ENCODE results near the gene ATG4D.

The ATG4D gene

GRCh38 chr19:10554760-10555609 lies 11.3 kb downstream of the ATG4D start:
- Histone ChIP-seq H3K36me3 (ENCODE audit: insufficient read depth, low read length) (peaks cover 66% of the 10 kb centered on the region), H3K4me3 (ENCODE audit: low read length) (no peak overlapping the region), H3K9me3 (replicated peaks; ENCODE audit: low read length) (no peaks in the 10 kb centered on the region), H3K4me2 (ENCODE audit: low read length) (no peak overlapping the region), H3K4me1 (ENCODE audit: control insufficient read depth, insufficient read depth, low read length) (no peaks in the 10 kb centered on the region), H3K27me3 (ENCODE audit: control insufficient read depth, insufficient read depth, low read length) (no peaks in the 10 kb centered on the region), H3K9ac (ENCODE audit: low read depth, low read length) (no peak overlapping the region)

- H3K4me1 ChIP-seq (ENCODE audit: control insufficient read depth, insufficient read depth, low read length): no peaks in the 10 kb centered on the region
- no peak overlapping the region for H3K9ac ChIP-seq (ENCODE audit: low read depth, low read length)
- H3K27me3 ChIP-seq (ENCODE audit: control insufficient read depth, insufficient read depth, low read length): no peaks in the 10 kb centered on the region
- H3K4me3 ChIP-seq (ENCODE audit: low read length): no peak overlapping the region
- peaks cover 68% of the 10 kb centered on the region for H3K36me3 ChIP-seq (ENCODE audit: insufficient read depth, low read length)
- H3K4me2 ChIP-seq (ENCODE audit: low read length): no peak overlapping the region
- no peaks in the 10 kb centered on the region for H3K9me3 ChIP-seq (replicated peaks; ENCODE audit: low read length)
Measured at GRCh38 chr19:10555610-10555973, 11.9 kb downstream of the ATG4D start.

- Histone ChIP-seq H3K9me3 (replicated peaks; ENCODE audit: low read length) (no peaks in the 10 kb centered on the region), H3K9ac (ENCODE audit: low read depth, low read length) (no peak overlapping the region), H3K27me3 (ENCODE audit: control insufficient read depth, insufficient read depth, low read length) (no peaks in the 10 kb centered on the region), H3K36me3 (ENCODE audit: insufficient read depth, low read length) (peaks cover 68% of the 10 kb centered on the region), H3K4me2 (ENCODE audit: low read length) (no peak overlapping the region), H3K4me3 (ENCODE audit: low read length) (no peak overlapping the region), H3K4me1 (ENCODE audit: control insufficient read depth, insufficient read depth, low read length) (no peaks in the 10 kb centered on the region)
Measured at GRCh38 chr19:10557603-10558197, 14.0 kb downstream of the ATG4D start.

- Histone ChIP-seq H3K27me3 (ENCODE audit: control insufficient read depth, insufficient read depth, low read length) (no peaks in the 10 kb centered on the region), H3K4me3 (ENCODE audit: low read length) (no peak overlapping the region), H3K9me3 (replicated peaks; ENCODE audit: low read length) (no peaks in the 10 kb centered on the region), H3K4me1 (ENCODE audit: control insufficient read depth, insufficient read depth, low read length) (peaks cover 8% of the 10 kb centered on the region), H3K4me2 (ENCODE audit: low read length) (no peak overlapping the region), H3K9ac (ENCODE audit: low read depth, low read length) (no peak overlapping the region), H3K36me3 (ENCODE audit: insufficient read depth, low read length) (peaks cover 44% of the 10 kb centered on the region)
Measured at GRCh38 chr19:10560154-10560553, 16.4 kb downstream of the ATG4D start.

GRCh38 chr19:10562609-10563008 lies 18.9 kb downstream of the ATG4D start:
- Histone ChIP-seq H3K9ac (ENCODE audit: low read depth, low read length) (no peak overlapping the region), H3K4me1 (ENCODE audit: control insufficient read depth, insufficient read depth, low read length) (peaks cover 24% of the 10 kb centered on the region), H3K4me2 (ENCODE audit: low read length) (no peak overlapping the region), H3K4me3 (ENCODE audit: low read length) (no peak overlapping the region), H3K27me3 (ENCODE audit: control insufficient read depth, insufficient read depth, low read length) (no peaks in the 10 kb centered on the region), H3K9me3 (replicated peaks; ENCODE audit: low read length) (no peaks in the 10 kb centered on the region), H3K36me3 (ENCODE audit: insufficient read depth, low read length) (peaks cover 31% of the 10 kb centered on the region)

GRCh38 chr19:10565028-10565566 lies 21.4 kb downstream of the ATG4D start:
- H3K4me1 ChIP-seq (ENCODE audit: control insufficient read depth, insufficient read depth, low read length): peaks cover 31% of the 10 kb centered on the region
- H3K27me3 ChIP-seq (ENCODE audit: control insufficient read depth, insufficient read depth, low read length): no peaks in the 10 kb centered on the region
- peak overlapping the region; percentile 96 for H3K9ac ChIP-seq (ENCODE audit: low read depth, low read length)
- no peaks in the 10 kb centered on the region for H3K9me3 ChIP-seq (replicated peaks; ENCODE audit: low read length)
- peak overlapping the region; percentile 87 for H3K4me2 ChIP-seq (ENCODE audit: low read length)
- H3K36me3 ChIP-seq (ENCODE audit: insufficient read depth, low read length): peaks cover 14% of the 10 kb centered on the region
- peak overlapping the region; percentile 98 for H3K4me3 ChIP-seq (ENCODE audit: low read length)

GRCh38 chr19:10565567-10566407 lies 22.1 kb downstream of the ATG4D start, which contains the start of gene KRI1:
Gene KRI1, minus strand, starts transcription at chr19:10566010. Its CDS starts 11 bp downstream, at chr19:10565999.
- Histone ChIP-seq H3K36me3 (ENCODE audit: insufficient read depth, low read length) (peaks cover 7% of the 10 kb centered on the region), H3K9ac (ENCODE audit: low read depth, low read length) (peak within 1 kb of the TSS; percentile 96), H3K27me3 (ENCODE audit: control insufficient read depth, insufficient read depth, low read length) (no peaks in the 10 kb centered on the region), H3K4me2 (ENCODE audit: low read length) (peak within 1 kb of the TSS; percentile 87), H3K4me3 (ENCODE audit: low read length) (peak within 1 kb of the TSS; percentile 98), H3K9me3 (replicated peaks; ENCODE audit: low read length) (no peaks in the 10 kb centered on the region), H3K4me1 (ENCODE audit: control insufficient read depth, insufficient read depth, low read length) (peaks cover 31% of the 10 kb centered on the region)

GRCh38 chr19:10566408-10566657 lies 22.6 kb downstream of the ATG4D start:
- H3K9me3 ChIP-seq (replicated peaks; ENCODE audit: low read length): no peaks in the 10 kb centered on the region
- H3K36me3 ChIP-seq (ENCODE audit: insufficient read depth, low read length): peaks cover 6% of the 10 kb centered on the region
- H3K4me1 ChIP-seq (ENCODE audit: control insufficient read depth, insufficient read depth, low read length): peaks cover 31% of the 10 kb centered on the region
- H3K4me2 ChIP-seq (ENCODE audit: low read length): peak overlapping the region; percentile 87
- peak overlapping the region; percentile 98 for H3K4me3 ChIP-seq (ENCODE audit: low read length)
- no peaks in the 10 kb centered on the region for H3K27me3 ChIP-seq (ENCODE audit: control insufficient read depth, insufficient read depth, low read length)
- H3K9ac ChIP-seq (ENCODE audit: low read depth, low read length): peak overlapping the region; percentile 70

- peak overlapping the region; percentile 87 for H3K4me2 ChIP-seq (ENCODE audit: low read length)
- H3K9ac ChIP-seq (ENCODE audit: low read depth, low read length): peak overlapping the region; percentile 70
- H3K4me1 ChIP-seq (ENCODE audit: control insufficient read depth, insufficient read depth, low read length): peaks cover 31% of the 10 kb centered on the region
- peak overlapping the region; percentile 98 for H3K4me3 ChIP-seq (ENCODE audit: low read length)
- no peaks in the 10 kb centered on the region for H3K9me3 ChIP-seq (replicated peaks; ENCODE audit: low read length)
- no peaks in the 10 kb centered on the region for H3K27me3 ChIP-seq (ENCODE audit: control insufficient read depth, insufficient read depth, low read length)
- peaks cover 6% of the 10 kb centered on the region for H3K36me3 ChIP-seq (ENCODE audit: insufficient read depth, low read length)
Measured at GRCh38 chr19:10566658-10567410, 23.1 kb downstream of the ATG4D start.

- no peaks in the 10 kb centered on the region for H3K9me3 ChIP-seq (replicated peaks; ENCODE audit: low read length)
- H3K27me3 ChIP-seq (ENCODE audit: control insufficient read depth, insufficient read depth, low read length): no peaks in the 10 kb centered on the region
- peak overlapping the region; percentile 89 for H3K4me3 ChIP-seq (ENCODE audit: low read length)
- peaks cover 1% of the 10 kb centered on the region for H3K36me3 ChIP-seq (ENCODE audit: insufficient read depth, low read length)
- peak overlapping the region; percentile 78 for H3K9ac ChIP-seq (ENCODE audit: low read depth, low read length)
- H3K4me2 ChIP-seq (ENCODE audit: low read length): peak overlapping the region; percentile 87
- peaks cover 31% of the 10 kb centered on the region for H3K4me1 ChIP-seq (ENCODE audit: control insufficient read depth, insufficient read depth, low read length)
Measured at GRCh38 chr19:10567656-10568055, 24.0 kb downstream of the ATG4D start.
